GM21447 (cell line): Measurements from ENCODE around the gene TMC2.
"Not testable (repeated sequence)": the region's sequence is repeated elsewhere in the genome, so short reads cannot be mapped to it uniquely, and the experiment has no call there.

Source experiments
- ATAC-seq: cut with Tn5 transposase; IDR thresholded peaks from one replicate; pipeline ENCODE4 v1.9.1; 2021; ENCODE audit not compliant: unreplicated experiment

The TMC2 gene

DNA sequence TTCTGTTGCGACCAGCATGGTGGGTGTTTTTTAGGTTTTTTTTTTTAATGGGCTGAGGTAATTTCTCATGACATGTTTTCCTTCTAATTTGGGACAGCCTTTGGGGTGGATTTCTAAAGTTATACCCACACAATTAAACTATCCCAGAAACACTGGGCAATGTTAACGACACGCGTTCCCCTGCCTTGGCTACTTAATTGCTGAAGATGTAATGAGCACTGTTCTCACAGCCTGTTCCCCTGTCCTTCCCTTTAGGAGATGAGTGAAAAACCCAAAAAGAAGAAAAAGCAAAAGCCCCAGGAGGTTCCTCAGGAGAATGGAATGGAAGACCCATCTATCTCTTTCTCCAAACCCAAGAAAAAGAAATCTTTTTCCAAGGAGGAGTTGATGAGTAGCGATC is 121.3 kb downstream of the TMC2 start:
- ATAC-seq, result no peak

DNA sequence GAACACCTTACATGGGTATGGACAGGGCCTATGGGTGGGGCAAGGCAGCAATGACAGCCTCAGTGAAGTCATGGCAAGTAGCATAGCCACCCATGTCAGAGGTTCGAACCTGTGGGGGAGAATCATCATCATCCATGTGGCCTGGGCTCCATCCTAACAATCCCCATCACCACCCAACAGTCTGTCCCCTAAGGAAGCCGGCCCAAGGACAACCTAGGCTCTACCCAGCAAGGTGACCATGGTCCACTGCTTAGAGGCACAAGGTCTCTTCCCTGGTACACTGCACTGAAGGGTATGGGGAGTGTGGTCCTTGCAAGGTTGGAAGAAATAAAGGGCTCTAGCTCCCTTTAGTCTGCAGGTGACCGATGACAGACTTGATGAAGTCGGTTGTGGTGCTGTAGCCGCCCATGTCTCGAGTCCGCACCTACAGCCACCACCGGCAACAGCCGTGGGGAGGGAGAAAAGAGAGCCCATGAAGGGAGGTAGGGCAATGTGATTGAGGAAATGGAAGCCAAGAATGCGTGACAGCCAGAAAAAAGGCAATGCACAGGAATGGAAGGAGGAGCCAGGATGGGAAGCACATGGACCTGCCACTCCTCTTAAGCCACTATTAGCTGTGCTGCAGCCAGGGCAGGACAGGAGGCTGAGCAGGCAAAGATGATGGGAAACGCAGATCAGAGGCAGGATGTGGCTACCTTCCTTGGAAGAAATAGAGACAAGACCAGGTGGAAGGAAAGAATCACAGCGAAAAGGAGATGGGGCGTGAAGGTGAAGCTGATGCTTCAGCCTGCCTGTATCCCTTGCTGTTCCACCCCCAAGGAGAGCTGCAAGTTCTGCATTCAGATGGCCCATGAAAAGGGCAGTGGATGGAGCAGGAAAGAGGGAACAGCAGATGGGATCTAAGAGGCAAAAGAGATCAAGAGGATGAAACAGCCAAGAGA is 122.3 kb downstream of the TMC2 start:
- no peak for ATAC-seq

DNA sequence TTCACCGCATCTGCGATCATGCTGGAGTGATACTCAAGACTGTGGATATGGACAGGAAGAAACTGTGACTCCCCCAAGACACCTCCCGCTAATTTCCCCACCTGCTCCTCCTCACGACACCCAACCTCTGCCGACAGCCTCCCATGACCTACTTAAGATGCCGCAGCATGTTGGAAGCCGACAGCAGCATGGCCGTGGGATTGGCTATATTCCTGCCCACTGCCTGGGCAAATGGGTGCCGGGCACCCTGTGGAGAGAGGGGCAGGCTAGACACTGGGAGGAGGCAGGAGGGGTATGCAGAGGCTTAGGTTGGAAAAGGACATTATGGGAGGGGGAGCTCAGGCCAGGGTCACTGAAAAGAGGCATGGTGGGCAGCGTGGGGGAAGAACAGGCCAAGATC is 123.2 kb downstream of the TMC2 start:
- no peak for ATAC-seq

DNA sequence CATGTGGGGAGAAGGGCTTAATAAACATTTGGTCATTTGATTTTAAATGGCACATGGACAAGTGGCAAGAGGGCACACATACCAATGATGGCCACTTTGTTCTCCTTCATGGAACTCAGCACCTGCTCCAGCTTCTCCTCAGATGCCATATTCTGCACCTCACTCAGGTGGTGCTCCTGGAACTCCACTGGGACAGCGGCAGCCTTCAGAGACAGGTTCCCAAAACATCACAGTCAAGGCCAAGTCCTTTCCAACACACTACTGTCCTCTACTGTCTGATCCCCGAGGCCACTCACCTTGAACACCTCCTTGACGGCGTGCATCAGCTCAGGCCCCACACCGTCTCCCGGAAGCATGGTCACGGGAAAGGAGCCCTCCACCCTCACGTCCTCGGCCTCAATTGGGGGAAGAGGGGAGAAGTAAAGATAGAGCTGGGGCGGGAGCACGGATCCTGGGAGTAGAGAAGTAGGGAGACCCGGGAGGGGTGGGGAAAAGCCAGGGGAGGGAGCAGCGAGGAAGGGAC is 127.1 kb downstream of the TMC2 start:
- ATAC-seq, result no peak

DNA sequence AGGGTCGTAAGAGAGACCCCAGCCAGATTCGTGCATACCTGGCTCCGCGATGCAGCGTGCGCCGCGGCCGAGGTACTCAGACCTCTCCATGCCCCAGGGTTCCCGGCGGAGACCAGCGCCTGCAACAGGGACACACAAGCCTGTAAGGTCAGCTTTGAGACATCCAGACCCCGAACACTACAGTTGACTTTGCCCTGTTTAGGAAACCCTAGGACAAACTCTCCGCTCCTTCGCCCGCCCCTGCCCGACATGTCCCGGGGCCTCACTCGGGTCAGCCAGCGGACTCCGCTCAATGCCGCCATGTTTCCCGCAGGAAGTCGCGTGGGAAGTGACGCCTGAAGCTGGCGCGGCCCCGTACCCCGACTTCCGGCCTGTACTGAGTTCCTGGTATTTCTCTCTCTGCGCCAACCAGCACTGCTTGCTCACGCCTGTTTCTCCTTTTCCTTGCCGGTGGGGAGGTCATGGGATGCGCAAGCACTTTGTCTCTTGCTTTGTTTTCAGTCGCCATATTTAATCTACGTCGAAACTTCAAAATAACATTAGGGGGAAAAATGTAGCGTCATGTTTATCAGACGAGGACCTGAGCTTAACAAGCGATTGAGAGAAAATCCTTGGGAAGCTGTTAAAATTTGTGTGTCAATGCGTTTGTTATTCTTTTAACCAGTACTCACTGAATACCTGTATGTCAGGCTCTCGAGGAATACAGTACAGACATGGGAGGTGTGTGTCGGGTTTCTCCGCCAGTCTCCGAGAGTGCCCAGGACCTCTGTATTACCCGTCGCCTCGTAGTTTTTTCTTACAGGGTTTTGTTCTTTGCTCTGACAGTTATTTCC is 127.7 kb downstream of the TMC2 start, which contains the start of gene IDH3B:
Gene IDH3B, minus strand, starts transcription at position 330 of the 833 bp plus-strand sequence. Its CDS starts 28 bp downstream, at position 302.
- ATAC-seq, result peak; percentile 86

DNA sequence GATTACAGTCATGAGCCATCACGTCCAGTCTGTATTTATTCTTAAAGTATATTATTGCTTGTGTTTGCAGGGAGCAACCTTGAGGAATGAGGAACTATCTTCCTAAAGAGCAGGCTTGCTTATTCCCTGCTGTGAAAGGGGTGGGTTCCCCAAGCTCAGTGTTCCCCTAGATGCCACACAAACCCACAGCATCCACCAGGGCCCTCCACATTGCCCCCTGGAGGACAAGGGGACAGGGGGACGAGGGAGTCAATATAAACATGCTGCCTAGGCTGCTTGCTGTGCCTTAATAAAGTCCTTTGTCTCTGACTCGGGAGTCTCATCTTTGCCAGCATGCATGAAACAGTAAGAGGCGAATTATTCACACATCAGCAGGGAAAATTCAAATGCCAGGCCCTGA is 135.6 kb downstream of the TMC2 start:
- ATAC-seq, result no peak

DNA sequence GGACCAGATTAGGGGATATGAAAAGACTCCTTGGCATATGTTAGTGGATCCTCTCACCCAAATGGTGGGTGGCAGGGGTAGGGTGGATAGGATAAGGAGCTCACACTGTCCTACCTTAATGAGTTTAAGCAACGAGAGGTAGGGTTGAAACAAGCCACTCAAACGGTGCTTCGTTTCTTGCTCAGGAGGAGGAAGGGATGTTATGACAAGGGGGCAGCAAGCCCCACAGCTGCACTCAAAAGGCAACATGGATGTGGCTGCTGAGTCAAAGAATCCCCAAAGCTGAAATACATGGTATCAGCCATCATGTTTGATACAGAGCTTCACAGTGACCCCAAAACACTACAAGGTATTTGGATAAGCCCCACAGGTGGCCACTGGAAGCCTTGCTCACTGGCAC is 136.1 kb downstream of the TMC2 start:
- ATAC-seq, result no peak

DNA sequence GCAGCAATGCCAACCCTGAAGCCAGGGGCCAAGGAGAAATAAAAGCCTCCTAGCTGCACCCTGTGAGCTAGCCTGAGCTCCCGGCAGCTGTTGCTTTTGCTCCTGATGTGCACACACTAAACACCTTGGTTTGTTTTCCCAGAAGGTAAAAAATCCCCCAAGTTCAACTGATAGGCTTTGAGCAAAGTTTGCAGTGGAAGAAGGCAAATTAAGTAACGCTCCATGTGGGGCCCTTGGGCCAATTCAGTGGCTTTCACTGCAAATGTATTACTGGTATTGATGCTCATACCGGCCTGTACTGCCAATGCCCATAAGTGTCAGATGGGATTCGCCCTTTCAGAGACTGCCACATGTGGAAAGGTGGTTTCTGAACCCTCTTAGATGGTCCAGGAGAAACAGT is 137.1 kb downstream of the TMC2 start:
- ATAC-seq, result no peak

DNA sequence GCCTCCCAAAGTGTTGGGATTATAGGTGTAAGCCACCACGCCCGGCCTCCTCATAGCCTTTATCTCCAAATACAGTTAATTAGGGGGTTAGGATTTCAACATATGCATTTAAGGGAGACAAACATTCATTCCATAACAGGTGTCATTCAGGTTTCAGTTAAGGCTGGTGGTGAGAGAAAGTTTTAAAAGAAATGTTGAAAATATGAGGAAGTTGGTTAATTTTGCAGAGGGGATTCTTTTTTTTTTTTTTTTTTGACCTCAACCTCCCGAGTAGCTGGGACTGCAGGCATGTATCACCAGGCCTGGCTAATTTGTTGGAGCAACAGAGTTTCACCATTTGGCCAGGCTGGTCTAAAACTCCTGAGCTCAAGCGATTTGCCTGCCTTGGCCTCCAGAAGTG is 143.7 kb downstream of the TMC2 start:
- ATAC-seq, result no peak

DNA sequence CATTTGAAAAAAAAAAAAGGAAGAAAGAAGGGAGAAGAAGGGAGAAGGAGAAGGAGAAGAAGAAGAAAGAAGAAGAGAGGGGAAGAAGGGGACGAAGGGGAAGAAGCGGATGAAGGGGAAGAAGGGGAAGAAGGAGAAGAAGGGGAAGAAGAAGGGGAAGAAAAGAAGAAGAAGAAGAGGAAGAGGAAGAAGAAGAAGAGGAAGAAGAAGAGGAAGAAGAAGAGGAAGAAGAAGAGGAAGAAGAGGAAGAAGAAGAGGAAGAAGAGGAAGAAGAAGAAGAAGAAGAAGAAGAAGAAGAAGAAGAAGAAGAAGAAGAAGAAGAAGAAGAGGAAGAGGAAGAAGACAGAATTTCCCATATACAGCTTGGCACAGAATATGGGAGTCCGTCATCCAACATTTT is 145.7 kb downstream of the TMC2 start:
- ATAC-seq, result not testable (repeated sequence)

DNA sequence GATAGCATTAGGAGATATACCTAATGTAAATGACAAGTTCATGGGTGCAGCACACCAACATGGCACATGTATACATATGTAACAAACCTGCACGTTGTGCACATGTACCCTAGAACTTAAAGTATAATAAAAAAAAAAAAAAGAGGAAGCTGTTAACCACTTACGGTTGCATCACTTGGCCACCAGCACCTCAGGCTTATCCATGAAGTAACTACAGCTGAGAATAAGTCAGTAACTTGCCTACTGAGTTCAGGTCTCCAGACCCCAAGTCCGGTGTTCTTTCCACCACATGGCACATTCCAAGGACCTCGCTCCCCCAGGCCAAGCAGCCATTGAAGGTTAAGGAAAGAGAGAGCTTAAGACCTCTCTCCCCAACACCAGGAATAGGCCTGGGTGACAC is 148.4 kb downstream of the TMC2 start:
- ATAC-seq, result not testable (repeated sequence)

DNA sequence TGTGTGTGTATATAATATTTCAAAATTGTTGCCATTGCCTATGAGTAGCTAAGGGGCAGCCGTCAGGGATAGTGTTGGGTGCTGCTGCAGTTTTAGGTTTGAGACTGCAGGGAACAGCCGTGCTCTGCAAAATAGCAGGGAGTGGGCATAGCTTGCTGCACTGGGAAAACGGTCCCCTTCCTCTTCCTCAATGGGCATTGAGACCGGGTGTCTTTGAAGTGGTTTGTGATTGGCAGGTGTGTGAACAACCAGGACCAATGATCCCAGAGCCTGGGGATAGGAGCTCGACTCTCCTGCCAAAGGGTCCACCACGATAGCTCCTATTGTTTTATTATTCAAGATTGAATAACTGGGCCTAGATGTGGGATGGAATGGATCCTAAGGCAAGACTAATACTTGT is 151.1 kb downstream of the TMC2 start:
- no peak for ATAC-seq

DNA sequence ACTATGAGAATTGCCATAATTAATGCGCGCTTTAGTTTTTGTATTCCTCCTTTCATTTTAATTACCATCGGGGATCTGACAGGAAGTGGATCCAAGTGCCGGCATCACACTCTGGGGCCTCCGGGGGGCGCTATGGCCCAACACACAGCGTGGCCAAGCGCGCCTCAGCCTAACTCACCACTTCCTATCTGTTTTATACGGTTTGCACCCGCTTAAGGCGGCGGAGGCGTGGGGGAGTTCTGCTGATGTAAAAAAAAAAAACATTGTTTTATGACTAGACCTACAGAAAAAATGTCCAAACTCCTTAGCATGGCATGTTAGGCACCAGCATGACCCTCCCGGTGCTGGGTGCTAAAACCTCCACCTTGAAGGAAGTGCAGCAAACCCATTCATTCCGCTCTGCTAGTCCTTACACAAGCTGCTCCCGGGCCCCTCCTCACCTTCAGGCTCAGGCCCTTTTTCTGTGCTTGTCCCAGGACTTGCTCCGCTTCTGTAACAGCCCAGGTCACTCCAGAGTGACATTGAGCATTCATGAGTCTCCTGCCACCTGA is 151.7 kb downstream of the TMC2 start:
- no peak for ATAC-seq

DNA sequence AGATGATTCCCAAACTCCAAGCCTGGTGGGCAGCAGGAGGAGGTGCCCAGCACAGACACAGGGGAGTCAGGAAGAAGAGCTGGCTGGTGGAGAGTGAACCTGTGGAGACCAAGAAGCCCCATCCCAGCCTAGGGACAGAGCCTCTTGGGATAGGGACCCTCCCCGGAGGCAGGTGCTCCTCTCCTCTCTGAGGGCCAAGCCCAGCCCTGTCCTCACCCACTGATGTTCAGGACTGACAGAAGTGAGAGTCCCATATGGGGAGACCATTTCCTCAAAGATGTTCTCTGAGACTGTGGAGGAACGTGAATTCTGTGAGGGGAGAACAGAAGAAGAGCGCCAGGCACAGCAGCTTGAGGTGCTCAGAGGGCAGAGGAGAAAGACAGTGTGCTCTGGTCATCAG is 153.8 kb downstream of the TMC2 start:
- no peak for ATAC-seq

DNA sequence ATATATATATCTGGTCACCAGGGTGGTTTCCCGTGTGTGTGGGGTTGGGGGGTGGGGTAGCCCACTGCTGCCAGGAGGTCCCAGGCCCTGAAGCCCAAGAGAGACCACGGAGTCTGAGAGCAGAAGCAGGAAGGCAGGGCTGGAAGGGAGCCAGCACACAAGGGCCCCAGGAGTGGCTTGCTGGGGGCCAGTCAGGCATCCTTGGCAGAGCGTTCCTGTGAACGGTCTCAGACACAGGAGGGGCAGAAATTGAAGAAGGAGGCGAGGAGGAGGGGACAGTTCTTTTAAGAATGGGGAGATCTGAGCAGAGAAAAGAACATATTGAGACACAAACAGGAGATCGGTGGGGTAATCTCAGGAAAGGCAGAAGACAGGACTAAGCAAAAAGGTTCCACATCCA is 154.3 kb downstream of the TMC2 start:
- no peak for ATAC-seq

DNA sequence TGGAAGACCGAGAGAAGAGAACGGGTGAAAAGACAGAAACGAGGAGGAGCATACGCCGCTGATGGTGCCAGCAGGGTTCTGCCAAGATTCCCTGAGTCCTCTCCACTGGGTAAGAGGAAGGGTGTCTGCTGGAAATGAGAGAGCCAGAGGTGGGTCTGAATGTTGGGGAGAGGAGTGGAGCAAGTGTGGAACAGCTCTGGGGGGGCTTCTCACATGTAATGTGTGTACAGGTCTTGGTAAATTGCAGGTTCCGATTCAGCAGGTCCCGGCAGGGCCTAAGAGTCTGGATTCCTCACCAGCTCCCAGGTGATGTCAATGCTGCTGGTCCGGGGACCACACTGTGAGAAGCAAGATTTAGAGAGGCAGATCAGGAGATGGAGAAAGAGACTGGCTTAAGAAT is 154.8 kb downstream of the TMC2 start:
- ATAC-seq, result no peak
